Measurements from ENCODE around the gene GTSE1.

GTSE1 gene, protein sequence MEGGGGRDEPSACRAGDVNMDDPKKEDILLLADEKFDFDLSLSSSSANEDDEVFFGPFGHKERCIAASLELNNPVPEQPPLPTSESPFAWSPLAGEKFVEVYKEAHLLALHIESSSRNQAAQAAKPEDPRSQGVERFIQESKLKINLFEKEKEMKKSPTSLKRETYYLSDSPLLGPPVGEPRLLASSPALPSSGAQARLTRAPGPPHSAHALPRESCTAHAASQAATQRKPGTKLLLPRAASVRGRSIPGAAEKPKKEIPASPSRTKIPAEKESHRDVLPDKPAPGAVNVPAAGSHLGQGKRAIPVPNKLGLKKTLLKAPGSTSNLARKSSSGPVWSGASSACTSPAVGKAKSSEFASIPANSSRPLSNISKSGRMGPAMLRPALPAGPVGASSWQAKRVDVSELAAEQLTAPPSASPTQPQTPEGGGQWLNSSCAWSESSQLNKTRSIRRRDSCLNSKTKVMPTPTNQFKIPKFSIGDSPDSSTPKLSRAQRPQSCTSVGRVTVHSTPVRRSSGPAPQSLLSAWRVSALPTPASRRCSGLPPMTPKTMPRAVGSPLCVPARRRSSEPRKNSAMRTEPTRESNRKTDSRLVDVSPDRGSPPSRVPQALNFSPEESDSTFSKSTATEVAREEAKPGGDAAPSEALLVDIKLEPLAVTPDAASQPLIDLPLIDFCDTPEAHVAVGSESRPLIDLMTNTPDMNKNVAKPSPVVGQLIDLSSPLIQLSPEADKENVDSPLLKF

DNA sequence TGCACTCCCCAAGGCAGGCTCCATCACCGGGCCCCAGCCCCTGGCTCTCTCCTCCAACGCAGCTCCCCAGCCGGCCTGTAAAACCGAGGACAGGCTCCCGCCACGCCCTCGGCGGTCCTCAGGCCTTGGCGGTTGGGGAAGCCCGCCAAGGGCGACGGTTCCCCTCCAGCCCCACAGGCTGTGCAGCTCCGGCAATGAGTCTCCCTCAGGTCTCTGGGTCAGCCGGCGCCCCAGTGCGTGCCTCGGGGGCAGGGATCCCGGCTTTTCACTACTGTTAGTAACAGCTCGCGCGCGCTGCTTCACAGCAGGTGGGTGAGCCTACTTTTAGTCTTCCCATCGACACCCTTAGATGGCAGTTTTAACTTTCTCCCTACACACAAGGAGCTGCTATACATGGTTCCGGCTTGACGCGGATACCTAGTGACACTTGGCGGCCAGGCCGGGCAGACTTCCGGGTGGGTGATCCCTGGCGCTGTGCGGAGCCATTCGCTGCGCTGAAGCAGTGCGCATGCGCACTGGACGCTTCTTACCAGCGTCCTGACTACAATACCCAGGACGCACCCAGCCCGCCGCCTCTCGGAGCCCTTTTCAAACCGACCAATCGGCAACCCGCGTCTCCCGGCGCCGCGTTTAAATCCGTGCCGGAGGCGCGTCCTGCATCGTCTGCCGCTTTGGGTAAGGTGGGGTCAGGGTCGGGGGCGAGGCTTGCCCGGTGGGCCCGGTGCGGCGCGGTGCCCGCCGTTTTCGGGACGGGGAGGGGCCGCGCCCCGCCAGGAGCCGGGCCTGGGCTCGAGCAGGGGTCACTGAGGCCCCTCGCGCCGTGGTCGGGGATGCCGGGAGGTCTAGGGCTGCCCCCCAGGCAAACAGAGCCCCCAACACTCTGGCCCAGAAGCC lies at the start of gene GTSE1:
Gene GTSE1 (plus strand): TSS at position 614 of the 894 bp plus-strand sequence. CDS start 531 bp downstream, outside the sequence.
- DNase-seq (ENCODE audit: low read depth): peak; percentile 97
- TF ChIP-seq, protein P1, sequence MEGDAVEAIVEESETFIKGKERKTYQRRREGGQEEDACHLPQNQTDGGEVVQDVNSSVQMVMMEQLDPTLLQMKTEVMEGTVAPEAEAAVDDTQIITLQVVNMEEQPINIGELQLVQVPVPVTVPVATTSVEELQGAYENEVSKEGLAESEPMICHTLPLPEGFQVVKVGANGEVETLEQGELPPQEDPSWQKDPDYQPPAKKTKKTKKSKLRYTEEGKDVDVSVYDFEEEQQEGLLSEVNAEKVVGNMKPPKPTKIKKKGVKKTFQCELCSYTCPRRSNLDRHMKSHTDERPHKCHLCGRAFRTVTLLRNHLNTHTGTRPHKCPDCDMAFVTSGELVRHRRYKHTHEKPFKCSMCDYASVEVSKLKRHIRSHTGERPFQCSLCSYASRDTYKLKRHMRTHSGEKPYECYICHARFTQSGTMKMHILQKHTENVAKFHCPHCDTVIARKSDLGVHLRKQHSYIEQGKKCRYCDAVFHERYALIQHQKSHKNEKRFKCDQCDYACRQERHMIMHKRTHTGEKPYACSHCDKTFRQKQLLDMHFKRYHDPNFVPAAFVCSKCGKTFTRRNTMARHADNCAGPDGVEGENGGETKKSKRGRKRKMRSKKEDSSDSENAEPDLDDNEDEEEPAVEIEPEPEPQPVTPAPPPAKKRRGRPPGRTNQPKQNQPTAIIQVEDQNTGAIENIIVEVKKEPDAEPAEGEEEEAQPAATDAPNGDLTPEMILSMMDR (IDR thresholded peaks at IDR 0.05; ENCODE audit: insufficient read depth, low read depth, low read length, missing control alignments): peak; percentile 10
- peak within 1 kb of the TSS; percentile 71 for H3K4me3 ChIP-seq (ENCODE audit: low read length)

GRCh38 chr22:46247443-46247975 lies 49.2 kb upstream of the GTSE1 start:
- H3K4me3 ChIP-seq (ENCODE audit: low read length): no peak overlapping the region
- TF ChIP-seq, protein P1 (IDR thresholded peaks at IDR 0.05; ENCODE audit: insufficient read depth, low read depth, low read length, missing control alignments): no peak
- DNase-seq (ENCODE audit: low read depth): no peak

DNA sequence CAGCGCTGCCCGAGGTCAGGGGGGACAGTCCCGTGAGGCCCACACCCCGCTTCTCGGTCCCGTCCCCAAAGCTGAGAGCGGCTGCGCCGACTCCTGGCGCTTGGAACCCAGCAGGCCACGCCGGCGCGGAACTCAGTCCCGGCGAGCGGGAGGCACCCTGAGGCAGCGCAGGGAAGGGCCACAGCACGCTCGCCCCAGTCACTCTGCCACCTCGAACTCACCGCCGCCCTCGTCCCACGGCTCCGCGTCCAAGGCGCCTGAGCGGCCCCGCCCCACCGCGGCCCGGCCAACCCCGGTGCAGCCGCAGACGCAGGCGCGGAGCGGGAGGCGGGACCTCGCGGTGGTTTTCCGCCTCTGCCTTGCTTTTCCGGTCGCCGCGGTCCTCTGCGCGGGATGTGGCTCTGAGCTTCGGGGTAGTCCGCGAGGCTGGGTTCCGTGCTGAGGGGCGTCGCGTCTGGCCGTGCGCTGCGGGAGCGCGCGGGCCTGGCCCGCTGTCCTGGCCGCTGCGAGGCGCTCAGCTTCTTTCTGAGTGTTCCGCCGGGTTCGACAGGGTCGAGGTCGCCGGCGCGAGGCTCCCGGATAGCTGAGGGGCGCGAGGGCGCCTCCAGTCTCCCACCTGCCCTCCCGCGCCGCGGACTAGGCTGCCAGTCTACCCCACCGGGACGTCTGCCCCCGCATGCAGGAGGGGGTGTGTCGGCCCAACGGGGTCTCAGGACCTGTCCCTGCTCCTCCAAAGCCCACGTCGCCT lies 46.5 kb upstream of the GTSE1 start, which contains the start of gene CDPF1:
Gene CDPF1 (minus strand): TSS at position 259 of the 748 bp plus-strand sequence. CDS start 2,009 bp downstream, outside the sequence.
- TF ChIP-seq, protein P1 (IDR thresholded peaks at IDR 0.05; ENCODE audit: insufficient read depth, low read depth, low read length, missing control alignments): no peak
- peak within 1 kb of the TSS; percentile 79 for H3K4me3 ChIP-seq (ENCODE audit: low read length)
- DNase-seq (ENCODE audit: low read depth): peak; percentile 93

- TF ChIP-seq, protein P1 (IDR thresholded peaks at IDR 0.05; ENCODE audit: insufficient read depth, low read depth, low read length, missing control alignments): no peak
- no peak for DNase-seq (ENCODE audit: low read depth)
- peak overlapping the region; percentile 79 for H3K4me3 ChIP-seq (ENCODE audit: low read length)
These were observed 45.9 kb upstream of the GTSE1 start for GRCh38 chr22:46250783-46251125.

DNA sequence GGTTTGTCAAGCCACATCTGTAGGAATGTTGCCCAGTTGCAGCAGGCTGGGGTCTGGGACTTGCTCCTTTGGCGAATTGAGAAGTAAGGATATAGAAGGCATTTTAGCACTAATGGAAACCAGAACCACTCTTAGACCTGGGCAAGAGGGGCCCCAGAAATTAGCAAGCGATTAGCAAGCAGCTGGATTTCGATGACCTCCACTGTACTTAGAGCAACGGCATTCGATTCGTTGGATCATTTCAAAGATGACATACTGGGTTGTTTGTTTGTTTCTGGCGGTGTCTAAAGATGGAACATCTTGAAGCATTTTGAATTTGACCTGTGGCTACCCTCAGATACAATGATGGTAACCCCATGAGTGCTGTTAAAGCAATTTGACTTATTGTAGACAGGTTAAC lies 45.4 kb upstream of the GTSE1 start:
- H3K4me3 ChIP-seq (ENCODE audit: low read length): peak overlapping the region; percentile 79
- no peak for DNase-seq (ENCODE audit: low read depth)
- TF ChIP-seq, protein P1 (IDR thresholded peaks at IDR 0.05; ENCODE audit: insufficient read depth, low read depth, low read length, missing control alignments): no peak

All from epithelial cell of esophagus (primary cell).